Measurements from ENCODE around the gene COL23A1. TPM values are rescaled to one million over a fixed set of nuclear protein-coding genes. Genes with fewer than 3 reads are reported as not detected.
A peak's percentile ranks its signal among the peaks of the same experiment; 100 is the strongest.

Gene COL23A1
- total and polyA plus RNA-seq, 2 of the 13 experiments (the other 11 are each of a cell fraction or from before 2014, with no cell fraction given): not detected

DNA sequence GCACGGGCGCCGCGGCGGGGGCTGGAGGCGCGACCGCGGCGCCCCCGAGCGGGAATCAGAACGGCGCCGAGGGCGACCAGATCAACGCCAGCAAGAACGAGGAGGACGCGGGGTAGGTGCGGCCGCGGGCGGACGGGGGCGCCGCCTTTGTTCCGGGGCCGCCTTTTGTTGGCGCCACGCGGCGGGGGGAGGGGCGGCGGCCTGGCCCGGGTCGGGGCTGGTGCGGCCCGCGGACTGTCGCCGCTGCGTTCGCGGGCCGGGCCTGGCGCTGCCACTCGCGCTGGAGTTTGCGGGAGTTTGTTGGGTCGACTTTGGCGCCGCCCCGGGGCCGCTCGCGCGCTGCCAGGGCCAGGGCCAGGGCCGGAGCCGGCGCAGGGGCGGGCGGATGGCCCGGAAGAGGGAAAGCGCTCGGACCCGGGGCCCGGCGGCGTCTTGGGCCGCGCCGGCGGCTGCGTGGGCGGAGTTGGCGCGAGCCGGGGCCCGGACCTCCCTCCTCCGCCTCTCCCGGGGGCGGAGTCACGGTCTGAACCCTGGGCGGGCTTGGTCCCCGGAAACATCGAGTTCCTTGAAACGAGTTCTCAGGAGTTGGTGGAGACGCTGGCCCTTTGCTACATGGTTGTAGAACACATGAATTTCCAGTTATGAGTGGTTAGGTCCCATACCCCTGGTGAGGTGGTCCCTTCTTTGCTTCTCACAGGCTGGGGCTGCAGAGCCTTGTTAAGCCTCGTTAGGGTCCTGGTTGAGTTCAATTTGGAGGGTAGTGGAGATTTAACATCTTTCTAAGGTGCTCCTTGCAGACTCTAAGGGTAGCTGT is 385.1 kb downstream of the COL23A1 start (continued):
- peak; percentile 55 for TF ChIP-seq ZNF281 (CRISPR knock-in tag; IDR thresholded peaks at IDR 0.05; ENCODE audit: borderline replicate concordance)
- no peak for TF ChIP-seq NFAT5 (CRISPR knock-in tag; IDR thresholded peaks at IDR 0.05)
- TF ChIP-seq AGO2 (optimal IDR thresholded peaks at IDR 0.05; ENCODE audit: low read depth, low read length): peak; percentile 83
